A549 (cell line): ENCODE data around the gene PPAN. TPM values are rescaled to one million over a fixed set of nuclear protein-coding genes. Genes with fewer than 3 reads are reported as not detected.

ENCODE experiments used
- ATAC-seq, 2 experiments: fragments of 200-7000 bp in 1 of 2; fragments of >200 bp in 1 of 2; cut with Nextera tagmentation in 1 of 2; cut with Tn5 transposase in 1 of 2; 3 replicates each; pipeline versions ENCODE4 v1.8.0 to v1.9.1; 2018 to 2020; ENCODE audit warnings: mild to moderate bottlenecking in 1 of 2, moderate library complexity in 1 of 2
- CTCF ChIA-PET: fragments of 300-600 bp; sonication (Branson Sonifier 250); formaldehyde crosslinking; extraction: SDS; loops from one replicate; lab custom pipeline; 2021; ENCODE audit warnings: antibody characterized with exemption, inconsistent platforms; lab: Yijun Ruan, JAX
- POLR2A ChIA-PET: fragments of 350-600 bp; formaldehyde crosslinking; extraction: SDS; loops from one replicate; lab custom pipeline; 2021; ENCODE audit warnings: antibody characterized with exemption, inconsistent platforms; lab: Yijun Ruan, JAX
- DNase-seq, 2 experiments: peaks; one replicate each; pipeline versions ENCODE4 v3.0.0 to v3.0.0-alpha.2; 2011 to 2016; ENCODE audit warnings: low read depth in 1 of 2, low spot score in 1 of 2
- FAIRE-seq: peaks from 2 replicates; lab custom pipeline; 2011; peaks lifted over from hg19 to GRCh38; lab: Jason Lieb, UNC
- H3K27ac ChIP-seq, 2 experiments: fragments of >200 bp; sonication (Bioruptor Twin); formaldehyde crosslinking; 3 replicates each; pipeline ENCODE4 v1.5.1; 2016 to 2017
- H3K4me1 ChIP-seq: fragments of >200 bp; sonication (Bioruptor Twin); formaldehyde crosslinking; 3 replicates; pipeline ENCODE4 v1.6.1; 2016
- H3K4me2 ChIP-seq: fragments of >200 bp; sonication (Bioruptor Twin); formaldehyde crosslinking; 3 replicates; pipeline ENCODE4 v1.6.1; 2016
- H3K4me3 ChIP-seq: fragments of >200 bp; sonication (Bioruptor Twin); formaldehyde crosslinking; 3 replicates; pipeline ENCODE4 v1.5.1; 2016
- H3K9me3 ChIP-seq: fragments of >200 bp; sonication (Bioruptor Twin); formaldehyde crosslinking; 3 replicates; pipeline ENCODE4 v1.6.1; 2016
- CHD2 ChIP-seq: fragments of 150-350 bp; IDR thresholded peaks from 2 replicates; pipeline ENCODE4 v1.6.1; 2014; ENCODE audit warnings: low read length; ENCODE audit not compliant: partially characterized antibody
- ESRRA ChIP-seq: fragments of 150-350 bp; IDR thresholded peaks from 2 replicates; pipeline ENCODE4 v1.6.1; 2014; ENCODE audit warnings: mild to moderate bottlenecking, low read length, borderline replicate concordance
- HDAC2 ChIP-seq: fragments of 200-600 bp; sonication (generic); IDR thresholded peaks from 2 replicates; pipeline ENCODE4 v1.6.1; 2016
- HEYL ChIP-seq: fragments of 250-450 bp; sonication (Bioruptor Pico); IDR thresholded peaks from 2 replicates; pipeline ENCODE4 v1.8.0; 2021; ENCODE audit warnings: mild to moderate bottlenecking, moderate library complexity
- HOXA7 ChIP-seq: fragments of 250-450 bp; sonication (Bioruptor Pico); IDR thresholded peaks from 2 replicates; pipeline ENCODE4 v1.5.0; 2020; ENCODE audit warnings: mild to moderate bottlenecking, moderate library complexity
- JUNB ChIP-seq: fragments of >200 bp; sonication (Bioruptor Twin); formaldehyde crosslinking; IDR thresholded peaks from 2 replicates; pipeline ENCODE4 v1.6.1; 2016
- KDM1A ChIP-seq: fragments of 200-600 bp; sonication (generic); IDR thresholded peaks from 2 replicates; pipeline ENCODE4 v1.6.1; 2016; ENCODE audit warnings: low read depth, mild to moderate bottlenecking
- KDM5A ChIP-seq: fragments of 200-600 bp; sonication (generic); IDR thresholded peaks from 2 replicates; pipeline ENCODE4 v1.6.1; 2016; ENCODE audit warnings: antibody characterized with exemption, mild to moderate bottlenecking
- MAFK ChIP-seq: fragments of 450-650 bp; IDR thresholded peaks from 2 replicates; pipeline ENCODE4 v1.6.1; 2014; ENCODE audit not compliant: partially characterized antibody
- NPAS2 ChIP-seq: fragments of 250-450 bp; sonication (Bioruptor Pico); IDR thresholded peaks from 2 replicates; pipeline ENCODE4 v1.8.0; 2022; ENCODE audit warnings: mild to moderate bottlenecking, moderate library complexity, borderline replicate concordance
- PHF8 ChIP-seq: fragments of 200-600 bp; sonication (generic); IDR thresholded peaks from 2 replicates; pipeline ENCODE4 v1.6.1; 2016; ENCODE audit warnings: low read depth, mild to moderate bottlenecking, antibody characterized with exemption, moderate library complexity, borderline replicate concordance
- RARB ChIP-seq: fragments of 250-450 bp; sonication (Bioruptor Pico); IDR thresholded peaks from 2 replicates; pipeline ENCODE4 v1.8.0; 2021; ENCODE audit warnings: mild to moderate bottlenecking, moderate library complexity
- RNF2 ChIP-seq: fragments of 200-600 bp; sonication (generic); IDR thresholded peaks from 2 replicates; pipeline ENCODE4 v1.6.1; 2016; ENCODE audit warnings: low read depth, mild to moderate bottlenecking, antibody characterized with exemption, moderate library complexity, borderline replicate concordance
- TP53 ChIP-seq: fragments of 250-450 bp; sonication (Bioruptor Pico); IDR thresholded peaks from 2 replicates; pipeline ENCODE4 v1.5.0; 2021; ENCODE audit warnings: mild to moderate bottlenecking, moderate library complexity
- ZNF302 ChIP-seq: fragments of 250-450 bp; sonication (Bioruptor Pico); IDR thresholded peaks from 2 replicates; pipeline ENCODE4 v1.9.0; 2021; ENCODE audit warnings: inconsistent platforms, mild to moderate bottlenecking, moderate library complexity
- WGBS: methylation state at CpG from one replicate; pipeline ENCODE4 v1.1.6; 2017; ENCODE audit errors: missing lambda C conversion rate; 5-methylcytosine and 5-hydroxymethylcytosine counted together
- polyA plus RNA-seq, 4 experiments: library from polyadenylated mRNA; depleted of rRNA in 3 of 4; stranded (reverse); fragments of >200 nt; fragmentation: RNase III in 1 of 4; extraction: RNeasy Plus Mini Kit Qiagen cat#74134 plus additional on column Dnase treatment in 1 of 4; gene quantifications; 2 replicates in 3 of 4; 3 replicates in 1 of 4; pipeline ENCODE4 v1.2.3, GENCODE V29; 2011 to 2017
- TF ChIP-seq, protein P1 (sequence below): fragments of 250-450 bp; sonication (Bioruptor Pico); IDR thresholded peaks from 2 replicates; pipeline ENCODE4 v1.5.0; 2021; ENCODE audit warnings: mild to moderate bottlenecking, moderate library complexity, borderline replicate concordance
- TF ChIP-seq, protein P2 (sequence below): fragments of 450-650 bp; IDR thresholded peaks from 2 replicates; pipeline ENCODE4 v1.6.1; 2014; ENCODE audit warnings: antibody characterized with exemption
- TF ChIP-seq, protein P3 (sequence below): IDR thresholded peaks from 2 replicates; pipeline ENCODE4 v1.6.1; 2012
- TF ChIP-seq, protein P4 (sequence below): IDR thresholded peaks from 2 replicates; pipeline ENCODE4 v1.6.1; 2012
- TF ChIP-seq, protein P5 (sequence below): fragments of >200 bp; sonication (Bioruptor Twin); formaldehyde crosslinking; IDR thresholded peaks from 3 replicates; pipeline ENCODE4 v1.6.1; 2016
- TF ChIP-seq, protein P6 (sequence below): IDR thresholded peaks from 2 replicates; pipeline ENCODE4 v1.6.1; 2012; ENCODE audit warnings: low read depth, borderline replicate concordance

PPAN gene
- polyA plus RNA-seq, 2 of the 4 experiments (the other 2 are of a cell fraction), result 26.6 to 65.0 TPM

DNA sequence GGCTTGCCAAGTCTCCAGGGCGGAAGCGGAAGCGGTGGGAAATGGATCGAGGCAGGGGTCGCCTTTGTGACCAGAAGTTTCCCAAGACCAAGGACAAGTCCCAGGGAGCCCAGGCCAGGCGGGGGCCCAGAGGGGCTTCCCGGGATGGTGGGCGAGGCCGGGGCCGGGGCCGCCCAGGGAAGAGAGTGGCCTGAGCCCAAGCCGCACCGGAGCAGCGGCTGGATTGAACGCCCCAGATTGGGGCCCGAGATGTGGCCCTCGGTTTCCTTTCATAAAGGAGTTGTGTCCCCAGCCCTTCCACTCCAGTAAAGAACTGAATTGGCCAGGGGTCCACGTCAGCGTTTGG is 4.8 kb downstream of the PPAN start:
- CTCF ChIA-PET, result interaction anchor here (3.6 kb wide), 1 partner anchor 180 kb away, joined by 20 read pairs; no protein-coding TSS in a partner anchor
- POLR2A ChIA-PET, result no interaction called here
- H3K9me3 ChIP-seq, result no peaks in the 10 kb centered on the region
- WGBS, result 88% methylated on average over 17 of the region's 19 CpGs
- H3K27ac ChIP-seq, result no peak overlapping the region
- peaks cover 30% of the 10 kb centered on the region; the same call in 2 of the 3 replicates for H3K4me1 ChIP-seq
- ATAC-seq, result no peak
- no peak for FAIRE-seq
- no peak overlapping the region for H3K4me3 ChIP-seq
- DNase-seq, result no peak
- TF ChIP-seq ESRRA, result no peak
- TF ChIP-seq KDM5A, result no peak
- no peak for TF ChIP-seq MAFK
- no peak for TF ChIP-seq PHF8
- no peak for TF ChIP-seq JUNB
- TF ChIP-seq HOXA7 (CRISPR knock-in tag), result no peak
- TF ChIP-seq TP53 (CRISPR knock-in tag), result no peak
- no peak for TF ChIP-seq RNF2
- no peak for TF ChIP-seq ZNF302
- H3K4me2 ChIP-seq, result no peak overlapping the region

DNA sequence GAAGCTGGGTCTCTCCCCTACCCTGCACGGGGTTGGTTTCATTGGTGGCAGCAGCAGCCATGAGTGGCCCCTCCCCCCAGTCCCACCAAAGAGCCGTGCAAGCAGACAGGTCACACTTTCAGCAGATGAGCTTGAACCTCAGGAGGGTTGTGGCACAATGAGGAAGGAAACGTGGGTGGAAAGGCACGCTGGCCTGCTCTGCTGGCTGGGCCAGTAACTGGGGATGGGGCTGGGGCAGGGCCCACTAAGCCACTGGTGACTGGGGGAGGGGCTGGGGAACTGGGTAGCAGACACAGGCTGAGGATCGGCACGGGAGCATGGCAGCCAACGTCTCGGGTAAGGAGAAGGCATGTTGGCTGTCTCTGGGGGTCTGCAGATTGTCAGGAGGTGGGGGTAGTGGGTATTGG is 5.2 kb downstream of the PPAN start, which contains the start of gene P2RY11:
P2RY11 (plus strand) TSS at position 289 of the 407 bp plus-strand sequence; CDS start at position 318, 29 bp downstream.
- CTCF ChIA-PET, result interaction anchor here (0.8 to 1.3 kb wide), 2 partner anchors 13 to 179 kb away, joined by 3 to 5 read pairs; no protein-coding TSS in a partner anchor
- TF ChIP-seq RARB, result no peak
- TF ChIP-seq CHD2, result no peak
- no peak for TF ChIP-seq HDAC2
- TF ChIP-seq, protein P1, sequence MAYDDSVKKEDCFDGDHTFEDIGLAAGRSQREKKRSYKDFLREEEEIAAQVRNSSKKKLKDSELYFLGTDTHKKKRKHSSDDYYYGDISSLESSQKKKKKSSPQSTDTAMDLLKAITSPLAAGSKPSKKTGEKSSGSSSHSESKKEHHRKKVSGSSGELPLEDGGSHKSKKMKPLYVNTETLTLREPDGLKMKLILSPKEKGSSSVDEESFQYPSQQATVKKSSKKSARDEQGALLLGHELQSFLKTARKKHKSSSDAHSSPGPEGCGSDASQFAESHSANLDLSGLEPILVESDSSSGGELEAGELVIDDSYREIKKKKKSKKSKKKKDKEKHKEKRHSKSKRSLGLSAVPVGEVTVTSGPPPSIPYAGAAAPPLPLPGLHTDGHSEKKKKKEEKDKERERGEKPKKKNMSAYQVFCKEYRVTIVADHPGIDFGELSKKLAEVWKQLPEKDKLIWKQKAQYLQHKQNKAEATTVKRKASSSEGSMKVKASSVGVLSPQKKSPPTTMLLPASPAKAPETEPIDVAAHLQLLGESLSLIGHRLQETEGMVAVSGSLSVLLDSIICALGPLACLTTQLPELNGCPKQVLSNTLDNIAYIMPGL (CRISPR knock-in tag), result no peak
- TF ChIP-seq, protein P2, sequence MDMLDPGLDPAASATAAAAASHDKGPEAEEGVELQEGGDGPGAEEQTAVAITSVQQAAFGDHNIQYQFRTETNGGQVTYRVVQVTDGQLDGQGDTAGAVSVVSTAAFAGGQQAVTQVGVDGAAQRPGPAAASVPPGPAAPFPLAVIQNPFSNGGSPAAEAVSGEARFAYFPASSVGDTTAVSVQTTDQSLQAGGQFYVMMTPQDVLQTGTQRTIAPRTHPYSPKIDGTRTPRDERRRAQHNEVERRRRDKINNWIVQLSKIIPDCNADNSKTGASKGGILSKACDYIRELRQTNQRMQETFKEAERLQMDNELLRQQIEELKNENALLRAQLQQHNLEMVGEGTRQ, result no peak
- TF ChIP-seq, protein P3, sequence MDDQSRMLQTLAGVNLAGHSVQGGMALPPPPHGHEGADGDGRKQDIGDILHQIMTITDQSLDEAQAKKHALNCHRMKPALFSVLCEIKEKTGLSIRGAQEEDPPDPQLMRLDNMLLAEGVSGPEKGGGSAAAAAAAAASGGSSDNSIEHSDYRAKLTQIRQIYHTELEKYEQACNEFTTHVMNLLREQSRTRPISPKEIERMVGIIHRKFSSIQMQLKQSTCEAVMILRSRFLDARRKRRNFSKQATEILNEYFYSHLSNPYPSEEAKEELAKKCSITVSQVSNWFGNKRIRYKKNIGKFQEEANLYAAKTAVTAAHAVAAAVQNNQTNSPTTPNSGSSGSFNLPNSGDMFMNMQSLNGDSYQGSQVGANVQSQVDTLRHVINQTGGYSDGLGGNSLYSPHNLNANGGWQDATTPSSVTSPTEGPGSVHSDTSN, result 0 out of 2 replicates have a peak, but pooled peaks have one; percentile 19
- TF ChIP-seq, protein P4, sequence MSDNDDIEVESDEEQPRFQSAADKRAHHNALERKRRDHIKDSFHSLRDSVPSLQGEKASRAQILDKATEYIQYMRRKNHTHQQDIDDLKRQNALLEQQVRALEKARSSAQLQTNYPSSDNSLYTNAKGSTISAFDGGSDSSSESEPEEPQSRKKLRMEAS, result no peak
- TF ChIP-seq, all 56 proteins: peak for 1
- FAIRE-seq (no peak), DNase-seq (no peak), ATAC-seq (no peak)
- Histone ChIP-seq H3K4me3 (no peak within 1 kb of the TSS), H3K4me2 (no peak within 1 kb of the TSS), H3K27ac (peak within 1 kb of the TSS in 1 of 2 experiments; percentile 48; a peak in 3 of 6 replicates), H3K9me3 (no peaks in the 10 kb centered on the region), H3K4me1 (peaks cover 30% of the 10 kb centered on the region; the same call in 2 of the 3 replicates)
- POLR2A ChIA-PET, result interaction anchor here (1.6 kb wide), 1 partner anchor 15 kb away, joined by 9 read pairs; no protein-coding TSS in a partner anchor
- 89% methylated on average over 5 of the region's 8 CpGs for WGBS

DNA sequence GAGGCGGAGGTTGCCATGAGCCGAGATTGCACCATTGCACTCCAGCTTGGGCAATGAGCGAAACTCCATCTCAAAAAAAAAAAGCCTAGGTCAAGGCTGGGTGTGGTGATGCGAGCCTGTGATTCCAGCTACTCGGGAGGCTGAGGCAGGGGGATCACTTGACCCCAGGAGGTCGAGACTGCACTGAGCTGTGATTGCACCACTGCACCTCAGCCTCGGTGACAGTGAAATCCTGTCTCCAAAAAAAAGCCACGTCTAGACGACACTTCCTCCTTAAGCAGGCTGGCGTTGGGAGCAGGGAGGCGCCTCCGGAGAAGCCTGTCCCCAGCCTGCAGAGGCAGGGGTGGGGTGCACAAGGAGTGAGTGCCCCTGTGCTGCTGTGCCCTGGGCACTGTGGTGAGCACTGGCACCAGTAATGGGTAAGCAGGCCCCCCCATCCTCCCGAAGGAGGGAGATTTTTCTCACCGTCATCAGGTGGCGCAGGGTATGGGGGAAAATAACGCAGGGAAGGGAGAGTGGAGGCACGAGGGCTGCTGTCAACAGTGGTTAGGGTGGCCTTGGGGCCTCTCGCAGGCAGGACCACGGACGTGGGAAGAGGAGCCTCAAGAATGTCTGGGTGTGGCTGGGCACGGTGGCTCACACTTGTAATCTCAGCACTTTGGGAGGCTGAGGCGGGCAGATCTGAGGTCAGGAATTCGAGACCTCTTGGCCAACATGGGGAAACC is 6.0 kb downstream of the PPAN start:
- ATAC-seq (peak; percentile 2 to 5; a peak in 3 of 6 replicates), DNase-seq (peak in 1 of 2 experiments; percentile 50), FAIRE-seq (no peak)
- no peaks in the 10 kb centered on the region for H3K9me3 ChIP-seq
- peaks cover 29% of the 10 kb centered on the region; the same call in 2 of the 3 replicates for H3K4me1 ChIP-seq
- H3K27ac ChIP-seq, result peak overlapping the region in 1 of 2 experiments; percentile 34; a peak in 2 of 6 replicates
- 51% methylated on average over 21 of the region's 23 CpGs for WGBS
- POLR2A ChIA-PET, result interaction anchor here (0.6 to 1.6 kb wide), 3 partner anchors 16 to 486 kb away, joined by 3 to 9 read pairs (median 5); no protein-coding TSS in a partner anchor
- TF ChIP-seq, protein P3, result peak; percentile 48
- TF ChIP-seq NPAS2 (no peak), HEYL (no peak), JUNB (no peak), KDM1A (no peak)
- TF ChIP-seq, protein P5, sequence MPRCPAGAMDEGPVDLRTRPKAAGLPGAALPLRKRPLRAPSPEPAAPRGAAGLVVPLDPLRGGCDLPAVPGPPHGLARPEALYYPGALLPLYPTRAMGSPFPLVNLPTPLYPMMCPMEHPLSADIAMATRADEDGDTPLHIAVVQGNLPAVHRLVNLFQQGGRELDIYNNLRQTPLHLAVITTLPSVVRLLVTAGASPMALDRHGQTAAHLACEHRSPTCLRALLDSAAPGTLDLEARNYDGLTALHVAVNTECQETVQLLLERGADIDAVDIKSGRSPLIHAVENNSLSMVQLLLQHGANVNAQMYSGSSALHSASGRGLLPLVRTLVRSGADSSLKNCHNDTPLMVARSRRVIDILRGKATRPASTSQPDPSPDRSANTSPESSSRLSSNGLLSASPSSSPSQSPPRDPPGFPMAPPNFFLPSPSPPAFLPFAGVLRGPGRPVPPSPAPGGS, result 0 out of 3 replicates have a peak, but pooled peaks have one; percentile 21
- TF ChIP-seq, protein P6, sequence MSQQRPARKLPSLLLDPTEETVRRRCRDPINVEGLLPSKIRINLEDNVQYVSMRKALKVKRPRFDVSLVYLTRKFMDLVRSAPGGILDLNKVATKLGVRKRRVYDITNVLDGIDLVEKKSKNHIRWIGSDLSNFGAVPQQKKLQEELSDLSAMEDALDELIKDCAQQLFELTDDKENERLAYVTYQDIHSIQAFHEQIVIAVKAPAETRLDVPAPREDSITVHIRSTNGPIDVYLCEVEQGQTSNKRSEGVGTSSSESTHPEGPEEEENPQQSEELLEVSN, result no peak
- TF ChIP-seq, all 56 proteins: peak for 2
- H3K4me2 ChIP-seq, result no peak overlapping the region
- CTCF ChIA-PET, result interaction anchor here (0.8 to 2.3 kb wide), 4 partner anchors 13 to 181 kb away, joined by 3 to 12 read pairs (median 5); no protein-coding TSS in a partner anchor
- no peak overlapping the region for H3K4me3 ChIP-seq
